Stimulated activated CD4-positive, alpha-beta T cell treated with anti-CD3 and anti-CD28 coated beads, TNF-alpha, amount 100 ng/mL, for 1 hour (primary cell): ENCODE measurements around the gene BMP3.
"Not testable (repeated sequence)": the region's sequence is repeated elsewhere in the genome, so short reads cannot be mapped to it uniquely, and the experiment has no call there.

Experiments used
- DNase-seq, 3 donors: peaks; one replicate each; pipeline ENCODE4 v3.0.0-alpha.2; 2020; ENCODE audit warnings: low read depth in 3 of 3, low spot score in 1 of 3

BMP3 gene, protein sequence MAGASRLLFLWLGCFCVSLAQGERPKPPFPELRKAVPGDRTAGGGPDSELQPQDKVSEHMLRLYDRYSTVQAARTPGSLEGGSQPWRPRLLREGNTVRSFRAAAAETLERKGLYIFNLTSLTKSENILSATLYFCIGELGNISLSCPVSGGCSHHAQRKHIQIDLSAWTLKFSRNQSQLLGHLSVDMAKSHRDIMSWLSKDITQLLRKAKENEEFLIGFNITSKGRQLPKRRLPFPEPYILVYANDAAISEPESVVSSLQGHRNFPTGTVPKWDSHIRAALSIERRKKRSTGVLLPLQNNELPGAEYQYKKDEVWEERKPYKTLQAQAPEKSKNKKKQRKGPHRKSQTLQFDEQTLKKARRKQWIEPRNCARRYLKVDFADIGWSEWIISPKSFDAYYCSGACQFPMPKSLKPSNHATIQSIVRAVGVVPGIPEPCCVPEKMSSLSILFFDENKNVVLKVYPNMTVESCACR

GRCh38 chr4:81030061-81030980, at the start of gene BMP3:
TSS of gene BMP3 (plus strand) at chr4:81030708. CDS start at chr4:81031285, 577 bp downstream.
- no peak for DNase-seq

DNA sequence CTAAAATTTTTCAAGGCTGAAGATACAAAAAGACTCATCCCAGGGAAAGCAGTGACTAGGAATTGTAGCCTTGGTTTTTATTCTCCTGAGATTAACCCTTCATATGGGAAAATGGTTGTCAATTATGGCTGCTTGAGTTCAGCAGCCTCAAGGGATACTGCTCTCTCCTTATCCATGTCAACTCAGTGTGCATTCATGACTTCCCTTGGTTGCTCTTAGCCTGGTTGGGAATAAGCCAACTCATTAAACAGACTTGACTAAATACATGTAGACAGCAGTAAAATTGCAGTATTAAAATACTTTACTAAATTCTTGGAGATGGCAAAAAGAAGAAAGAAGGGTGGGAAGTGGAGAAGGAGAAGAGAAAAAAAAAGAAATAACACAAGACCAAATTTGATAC, 44.5 kb upstream of the BMP3 start:
- DNase-seq: no peak

- DNase-seq: no peak
Measured at GRCh38 chr4:80989921-80990544, 40.5 kb upstream of the BMP3 start.

DNA sequence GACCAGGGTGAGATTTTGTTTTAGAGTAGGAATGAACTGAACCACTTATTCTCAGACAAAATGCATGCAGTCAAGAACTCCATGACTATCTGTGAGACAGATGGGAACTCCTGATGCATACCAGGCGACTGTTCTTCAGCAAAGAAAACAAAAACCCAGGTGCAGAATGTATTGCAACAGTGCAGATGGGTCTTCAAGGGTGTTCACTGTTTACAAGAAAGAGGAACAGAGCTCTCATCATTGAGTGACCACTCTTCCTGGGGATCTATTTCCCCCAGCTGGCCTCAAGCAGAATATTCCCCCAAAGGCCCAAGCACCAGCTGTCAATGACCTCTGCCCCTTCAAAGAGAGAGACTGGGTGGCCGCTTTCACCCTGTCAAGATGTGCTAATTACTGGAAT, 39.7 kb upstream of the BMP3 start:
- no peak for DNase-seq

- DNase-seq: no peak
Measured at GRCh38 chr4:80999943-81000342, 30.6 kb upstream of the BMP3 start.

DNA sequence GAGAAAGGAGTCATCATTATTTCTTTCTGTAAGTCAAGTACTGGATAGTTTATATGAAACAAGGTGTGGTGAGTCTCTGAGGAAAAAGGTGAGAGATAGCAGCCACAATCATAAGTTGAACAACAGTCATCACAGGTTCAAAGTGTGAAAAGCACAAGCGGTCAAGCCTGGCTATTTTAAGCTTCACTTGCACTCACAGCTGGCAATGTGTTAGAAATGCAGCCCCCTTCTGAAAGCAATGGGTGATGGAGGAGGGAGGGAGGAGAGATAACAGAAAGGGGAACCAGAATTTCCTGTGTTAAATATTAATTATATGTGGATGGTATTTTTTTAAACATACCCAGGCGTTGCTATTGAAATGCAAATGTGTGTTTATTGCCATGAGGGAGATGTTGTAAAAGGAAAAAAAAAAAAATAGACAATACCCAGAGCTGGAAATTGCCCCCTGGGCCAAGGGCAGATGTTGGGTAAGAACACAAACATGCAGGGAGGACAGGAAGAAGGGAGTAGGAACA, 26.9 kb upstream of the BMP3 start:
- no peak for DNase-seq

- DNase-seq: no peak
Measured at GRCh38 chr4:81007417-81007816, 23.1 kb upstream of the BMP3 start.

DNA sequence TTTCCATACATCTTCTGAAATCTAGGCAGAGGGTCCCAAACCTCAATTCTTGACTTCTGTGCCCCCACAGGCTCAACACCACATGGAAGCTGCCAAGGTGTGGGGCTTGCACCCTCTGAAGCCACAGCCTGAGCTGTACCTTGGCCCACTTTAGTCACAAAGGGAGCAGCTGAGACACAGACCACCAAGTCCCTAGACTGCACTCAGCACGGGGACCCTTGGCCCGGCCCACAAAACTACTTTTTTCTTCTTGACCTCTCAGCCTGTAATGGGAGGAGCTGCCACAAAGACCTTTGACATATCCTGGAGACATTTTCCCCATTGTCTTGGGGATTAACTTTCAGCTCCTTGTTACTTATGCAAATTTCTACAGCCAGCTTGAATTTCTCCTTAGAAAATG, 13.9 kb upstream of the BMP3 start:
- not testable (repeated sequence) for DNase-seq

GRCh38 chr4:81019006-81019405, 11.5 kb upstream of the BMP3 start:
- DNase-seq: no peak

- DNase-seq: no peak
Measured at GRCh38 chr4:81021142-81021944, 9.2 kb upstream of the BMP3 start.

DNA sequence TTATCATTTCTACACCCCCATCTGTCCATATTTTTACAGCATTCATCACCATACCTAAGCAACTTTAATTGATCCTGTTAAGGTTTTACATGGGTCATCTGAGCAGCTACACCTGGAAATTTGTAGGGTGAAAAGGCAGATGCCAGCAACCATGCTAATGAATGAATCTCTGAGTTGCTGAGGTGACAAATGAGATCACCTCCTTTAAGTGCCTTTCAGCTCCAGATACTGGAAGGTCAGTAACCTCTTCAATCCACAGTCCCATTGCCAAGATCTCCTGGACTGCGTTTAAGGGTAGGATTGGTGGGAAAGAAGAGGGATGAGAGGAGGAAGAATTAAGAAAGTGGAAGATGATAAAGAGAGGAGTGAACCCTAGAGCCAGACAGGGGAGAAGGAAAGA, 8.5 kb upstream of the BMP3 start:
- no peak for DNase-seq

- no peak for DNase-seq
Measured at GRCh38 chr4:81023484-81023883, 7.0 kb upstream of the BMP3 start.

GRCh38 chr4:81030981-81031791, 678 bp downstream of the BMP3 start:
- no peak for DNase-seq

DNA sequence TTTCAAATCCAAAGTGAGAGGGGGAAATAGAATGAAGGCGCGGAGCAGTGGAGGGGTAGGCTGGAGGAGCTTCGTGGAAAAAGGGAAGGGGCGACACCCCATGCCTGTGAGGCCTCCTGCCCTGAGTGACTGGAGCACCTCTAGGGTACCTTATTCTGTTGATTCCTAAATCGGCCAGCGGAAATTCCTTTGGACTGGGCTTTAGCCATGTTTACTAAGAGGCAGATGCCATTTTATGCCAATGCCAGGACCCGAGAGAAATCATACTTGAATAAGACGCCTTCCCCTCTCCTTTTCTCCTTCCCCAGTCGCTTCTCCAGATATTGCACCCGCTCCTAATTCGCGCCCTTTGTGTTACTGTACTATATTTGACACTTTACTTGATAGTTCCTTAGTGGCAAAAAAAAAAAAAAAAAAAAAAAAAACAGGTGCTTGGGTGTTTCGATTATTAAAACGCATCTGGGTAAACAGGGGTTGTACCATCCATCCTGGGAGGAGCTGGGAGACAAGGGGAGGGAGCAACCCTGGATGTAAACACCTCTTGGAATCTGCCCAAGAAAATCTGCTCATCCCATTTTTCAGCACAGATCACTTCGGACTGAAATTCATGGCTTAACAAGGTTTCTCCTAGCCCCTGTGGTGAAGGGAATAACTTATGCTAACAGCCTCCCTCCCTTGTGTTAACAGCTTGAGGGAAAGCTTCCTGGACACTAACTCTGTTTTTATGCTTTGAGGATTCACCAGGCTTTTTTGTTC, 1.5 kb downstream of the BMP3 start:
- DNase-seq: no peak

GRCh38 chr4:81032771-81033684, 2.5 kb downstream of the BMP3 start:
- no peak for DNase-seq

DNA sequence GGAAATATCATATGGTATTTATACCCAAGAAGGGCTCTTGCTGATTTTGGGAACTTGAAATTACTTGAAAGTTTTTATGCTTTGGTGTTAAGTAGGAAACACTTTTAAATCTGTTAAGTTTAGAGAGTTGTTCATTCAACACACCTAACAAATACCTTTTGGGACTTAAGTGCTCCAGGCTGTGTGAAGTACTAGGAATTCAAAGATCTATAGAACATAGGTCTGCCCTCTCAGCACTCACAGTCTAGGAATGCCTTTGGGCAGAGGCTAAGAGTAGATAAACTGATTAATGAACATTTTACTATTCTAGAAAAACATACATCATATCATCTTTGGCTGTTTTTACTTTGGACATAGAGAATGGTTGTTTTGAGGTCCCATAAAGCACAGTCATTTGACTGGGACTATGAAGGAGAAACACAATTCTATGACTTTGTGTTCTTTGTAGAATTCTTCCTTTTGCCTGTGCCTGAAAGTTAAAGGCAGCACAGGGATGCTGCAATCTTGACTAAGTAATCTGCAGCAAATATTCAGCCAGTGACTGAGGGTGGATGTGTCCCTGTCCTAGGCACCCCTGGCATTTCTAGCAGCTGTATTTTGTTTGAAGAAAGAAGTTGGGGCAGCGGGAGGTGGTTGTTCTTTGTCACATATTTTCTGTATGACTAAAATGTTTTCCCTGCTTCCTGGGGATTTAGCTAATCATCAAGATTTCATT, 8.3 kb downstream of the BMP3 start:
- no peak for DNase-seq

- no peak for DNase-seq
Measured at GRCh38 chr4:81039351-81039972, 9.0 kb downstream of the BMP3 start.
